Gastrocnemius medialis (tissue), 4 donors: ENCODE measurements around the gene CNGB1.

Experiments
- POLR2A ChIP-seq, 2 donors: fragments of 450-650 bp; IDR thresholded peaks; one replicate each; pipeline ENCODE4 v1.6.1; 2017; ENCODE audit warnings: antibody characterized with exemption in 2 of 2, mild to moderate bottlenecking in 2 of 2, moderate library complexity in 2 of 2
- TF ChIP-seq, protein P1 (sequence below), 5 experiments: fragments of 450-650 bp in 3 of 5; fragments of 200-600 bp in 2 of 5; sonication (generic) in 2 of 5; IDR thresholded peaks in 4 of 5; conservative IDR thresholded peaks in 1 of 5; 1 replicate in 4 of 5; 2 replicates in 1 of 5; pipeline ENCODE4 v1.5.1; 2016 to 2019; ENCODE audit warnings: antibody characterized with exemption in 5 of 5, mild to moderate bottlenecking in 3 of 5, moderate library complexity in 3 of 5

DNA sequence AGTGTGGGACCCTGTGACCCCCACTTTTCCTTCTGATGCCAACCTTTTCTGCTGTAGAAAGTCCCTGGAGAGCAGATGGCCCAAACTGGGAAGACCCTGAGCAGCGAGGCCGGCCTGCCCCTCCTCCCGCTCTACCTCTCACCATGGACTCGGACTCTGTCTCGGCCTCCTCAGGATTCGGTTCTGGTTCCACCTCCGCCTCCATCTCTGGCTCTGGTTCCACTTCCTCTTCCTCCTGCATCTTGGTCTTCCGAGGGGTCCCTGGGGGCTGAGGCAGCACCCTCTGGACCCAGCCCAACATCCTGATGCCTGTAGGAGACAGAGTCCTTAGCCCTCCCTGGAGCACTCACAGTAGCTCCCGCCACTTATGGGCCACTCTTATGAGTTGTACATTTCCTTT is 3.9 kb downstream of the CNGB1 start:
- TF ChIP-seq, protein P1, sequence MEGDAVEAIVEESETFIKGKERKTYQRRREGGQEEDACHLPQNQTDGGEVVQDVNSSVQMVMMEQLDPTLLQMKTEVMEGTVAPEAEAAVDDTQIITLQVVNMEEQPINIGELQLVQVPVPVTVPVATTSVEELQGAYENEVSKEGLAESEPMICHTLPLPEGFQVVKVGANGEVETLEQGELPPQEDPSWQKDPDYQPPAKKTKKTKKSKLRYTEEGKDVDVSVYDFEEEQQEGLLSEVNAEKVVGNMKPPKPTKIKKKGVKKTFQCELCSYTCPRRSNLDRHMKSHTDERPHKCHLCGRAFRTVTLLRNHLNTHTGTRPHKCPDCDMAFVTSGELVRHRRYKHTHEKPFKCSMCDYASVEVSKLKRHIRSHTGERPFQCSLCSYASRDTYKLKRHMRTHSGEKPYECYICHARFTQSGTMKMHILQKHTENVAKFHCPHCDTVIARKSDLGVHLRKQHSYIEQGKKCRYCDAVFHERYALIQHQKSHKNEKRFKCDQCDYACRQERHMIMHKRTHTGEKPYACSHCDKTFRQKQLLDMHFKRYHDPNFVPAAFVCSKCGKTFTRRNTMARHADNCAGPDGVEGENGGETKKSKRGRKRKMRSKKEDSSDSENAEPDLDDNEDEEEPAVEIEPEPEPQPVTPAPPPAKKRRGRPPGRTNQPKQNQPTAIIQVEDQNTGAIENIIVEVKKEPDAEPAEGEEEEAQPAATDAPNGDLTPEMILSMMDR (IDR thresholded peaks at IDR 0.05 in 4 of 5, conservative IDR thresholded peaks at IDR 0.05 in 1 of 5), result no peak
- no peak for TF ChIP-seq POLR2A (IDR thresholded peaks at IDR 0.05)
